Stimulated activated CD4-positive, alpha-beta T cell treated with anti-CD3 and anti-CD28 coated beads, Interleukin-2, amount 100 ng/mL, for 4 hours (primary cell): ENCODE measurements around the gene ABHD14A.

Experiments
- DNase-seq: peaks from one replicate; pipeline ENCODE4 v3.0.0-alpha.2; 2020; ENCODE audit warnings: low read depth

ABHD14A gene

GRCh38 chr3:51941463-51941797 is 33.4 kb upstream of the ABHD14A start:
- DNase-seq = no peak

GRCh38 chr3:51941798-51942602 is 32.9 kb upstream of the ABHD14A start, which contains the start of the genes PARP3 and RRP9:
Gene PARP3 (plus strand): TSS chr3:51942363. CDS start chr3:51943356, 993 bp downstream.
Gene RRP9 (minus strand): TSS chr3:51941904. CDS start chr3:51941867, 37 bp downstream.
- peak; percentile 100 for DNase-seq

- peak; percentile 60 for DNase-seq
These were observed 32.0 kb upstream of the ABHD14A start for GRCh38 chr3:51942603-51943450.

GRCh38 chr3:51943451-51944391 is 31.1 kb upstream of the ABHD14A start:
- DNase-seq = no peak

- no peak for DNase-seq
These were observed 30.3 kb upstream of the ABHD14A start for GRCh38 chr3:51944451-51945021.

- no peak for DNase-seq
These were observed 29.6 kb upstream of the ABHD14A start for GRCh38 chr3:51945031-51945840.

- no peak for DNase-seq
These were observed 28.7 kb upstream of the ABHD14A start for GRCh38 chr3:51945926-51946705.

- DNase-seq = no peak
These were observed 28.1 kb upstream of the ABHD14A start for GRCh38 chr3:51946796-51947195.

GRCh38 chr3:51947215-51947900 is 27.5 kb upstream of the ABHD14A start:
- DNase-seq = no peak

- no peak for DNase-seq
These were observed 26.8 kb upstream of the ABHD14A start for GRCh38 chr3:51948016-51948580.

GRCh38 chr3:51949121-51949520 is 25.7 kb upstream of the ABHD14A start:
- no peak for DNase-seq

GRCh38 chr3:51950899-51951298 is 24.0 kb upstream of the ABHD14A start:
- DNase-seq = no peak

GRCh38 chr3:51953445-51953844 is 21.4 kb upstream of the ABHD14A start:
- no peak for DNase-seq

- no peak for DNase-seq
These were observed 20.8 kb upstream of the ABHD14A start for GRCh38 chr3:51954105-51954504.

- no peak for DNase-seq
These were observed 20.2 kb upstream of the ABHD14A start for GRCh38 chr3:51954713-51955112.

GRCh38 chr3:51955175-51955892 is 19.5 kb upstream of the ABHD14A start, which contains the start of gene GPR62:
Gene GPR62 (plus strand): TSS chr3:51955381. CDS start chr3:51955653, 272 bp downstream.
- DNase-seq = no peak

GRCh38 chr3:51955893-51956770 is 18.7 kb upstream of the ABHD14A start:
- no peak for DNase-seq
